OCI-LY1 (cell line): ENCODE measurements around the gene DAP.

Source experiments
- H2AFZ ChIP-seq: fragments of 200-600 bp; sonication (generic), shearing (Covaris generic); 2 replicates; pipeline ENCODE4 v1.6.0; 2014; ENCODE audit warnings: antibody characterized with exemption, mild to moderate bottlenecking, low read length
- H3F3A ChIP-seq: fragments of 200-600 bp; sonication (generic), shearing (Covaris generic); 2 replicates; pipeline ENCODE4 v1.6.0; 2014; ENCODE audit warnings: mild to moderate bottlenecking, antibody characterized with exemption, low read length, moderate library complexity; ENCODE audit not compliant: insufficient read depth
- H3K27ac ChIP-seq: fragments of 200-600 bp; sonication (generic); 2 replicates; pipeline ENCODE4 v1.5.1; 2014; ENCODE audit warnings: low read length, mixed run types, mild to moderate bottlenecking, low read depth; ENCODE audit not compliant: poor library complexity, severe bottlenecking
- H3K27me3 ChIP-seq: fragments of 200-600 bp; sonication (generic); 2 replicates; pipeline ENCODE4 v1.6.0; 2014; ENCODE audit warnings: antibody characterized with exemption, mild to moderate bottlenecking, low read length, moderate library complexity; ENCODE audit not compliant: insufficient read depth
- H3K36me3 ChIP-seq: fragments of 200-600 bp; sonication (generic); 2 replicates; pipeline ENCODE4 v1.6.1; 2014; ENCODE audit warnings: mild to moderate bottlenecking, antibody characterized with exemption, low read length, moderate library complexity, mixed read lengths; ENCODE audit not compliant: insufficient read depth
- H3K4me1 ChIP-seq: fragments of 200-600 bp; sonication (generic); 2 replicates; pipeline ENCODE4 v1.5.1; 2014; ENCODE audit warnings: mild to moderate bottlenecking, low read length, moderate library complexity; ENCODE audit not compliant: insufficient read depth, severe bottlenecking
- H3K4me2 ChIP-seq: fragments of 200-600 bp; sonication (generic), shearing (Covaris generic); 2 replicates; pipeline ENCODE4 v1.6.1; 2014; ENCODE audit warnings: low read length
- H3K4me3 ChIP-seq: fragments of 200-600 bp; sonication (generic); 2 replicates; pipeline ENCODE4 v1.5.1; 2014; ENCODE audit warnings: low read length, low read depth, mild to moderate bottlenecking, mixed read lengths; ENCODE audit not compliant: poor library complexity, severe bottlenecking
- H3K79me2 ChIP-seq: fragments of 200-600 bp; shearing (Covaris generic); 2 replicates; pipeline ENCODE4 v1.6.1; 2016; ENCODE audit warnings: mixed run types, low read length, mixed read lengths; ENCODE audit not compliant: insufficient read depth
- H3K9ac ChIP-seq: fragments of 200-600 bp; sonication (generic), shearing (Covaris generic); 2 replicates; pipeline ENCODE4 v1.6.1; 2014; ENCODE audit warnings: mild to moderate bottlenecking, low read length, mixed read lengths
- H3K9me2 ChIP-seq: fragments of 200-600 bp; sonication (generic), shearing (Covaris generic); 2 replicates; pipeline ENCODE4 v1.6.1; 2014; ENCODE audit warnings: low read depth, mild to moderate bottlenecking, low read length, mixed read lengths
- H3K9me3 ChIP-seq: fragments of 200-600 bp; shearing (Covaris generic); 2 replicates; pipeline ENCODE4 v1.6.1; 2014; ENCODE audit warnings: low read length, mixed read lengths
- H4K20me1 ChIP-seq: fragments of 200-600 bp; sonication (generic), shearing (Covaris generic); 2 replicates; pipeline ENCODE4 v1.6.0; 2016; ENCODE audit warnings: mild to moderate bottlenecking, low read length; ENCODE audit not compliant: insufficient read depth
- EZH2 ChIP-seq: fragments of 200-600 bp; sonication (generic), shearing (Covaris generic); IDR thresholded peaks from 2 replicates; pipeline ENCODE4 v1.8.0; 2017; ENCODE audit warnings: borderline replicate concordance, mixed run types, mild to moderate bottlenecking, antibody characterized with exemption, low read length, moderate library complexity, mixed read lengths
- TF ChIP-seq, protein P1 (sequence below): fragments of 200-600 bp; sonication (generic), shearing (Covaris generic); IDR thresholded peaks from 2 replicates; pipeline ENCODE4 v1.5.1; 2017; ENCODE audit warnings: mild to moderate bottlenecking, antibody characterized with exemption, low read length, moderate library complexity, mixed read lengths

The DAP gene

DNA sequence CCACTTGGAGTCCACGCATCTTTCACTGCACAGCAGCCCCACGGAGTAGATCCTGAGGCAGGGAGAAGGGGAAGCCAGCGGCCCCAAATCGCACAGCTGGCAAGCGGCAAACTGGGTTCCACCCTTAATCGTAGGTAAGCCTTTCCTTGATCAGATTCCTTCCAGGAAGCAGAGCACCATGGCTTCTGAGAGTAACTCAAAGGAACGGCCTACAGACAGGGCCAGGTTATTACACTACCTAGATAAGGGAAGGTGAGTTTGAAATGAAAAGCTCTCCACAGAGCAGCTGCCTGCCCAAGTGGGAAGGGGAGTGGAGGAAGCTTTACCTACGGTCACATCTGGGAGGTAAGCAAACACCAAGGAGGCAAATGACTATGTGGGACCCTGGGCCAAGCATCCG, 7.9 kb downstream of the DAP start:
- no peak overlapping the region for H2AFZ ChIP-seq
- H3K36me3 ChIP-seq: peaks cover 62% of the 10 kb centered on the region
- peaks cover 25% of the 10 kb centered on the region for H3K4me1 ChIP-seq
- TF ChIP-seq EZH2: no peak
- TF ChIP-seq, protein P1, sequence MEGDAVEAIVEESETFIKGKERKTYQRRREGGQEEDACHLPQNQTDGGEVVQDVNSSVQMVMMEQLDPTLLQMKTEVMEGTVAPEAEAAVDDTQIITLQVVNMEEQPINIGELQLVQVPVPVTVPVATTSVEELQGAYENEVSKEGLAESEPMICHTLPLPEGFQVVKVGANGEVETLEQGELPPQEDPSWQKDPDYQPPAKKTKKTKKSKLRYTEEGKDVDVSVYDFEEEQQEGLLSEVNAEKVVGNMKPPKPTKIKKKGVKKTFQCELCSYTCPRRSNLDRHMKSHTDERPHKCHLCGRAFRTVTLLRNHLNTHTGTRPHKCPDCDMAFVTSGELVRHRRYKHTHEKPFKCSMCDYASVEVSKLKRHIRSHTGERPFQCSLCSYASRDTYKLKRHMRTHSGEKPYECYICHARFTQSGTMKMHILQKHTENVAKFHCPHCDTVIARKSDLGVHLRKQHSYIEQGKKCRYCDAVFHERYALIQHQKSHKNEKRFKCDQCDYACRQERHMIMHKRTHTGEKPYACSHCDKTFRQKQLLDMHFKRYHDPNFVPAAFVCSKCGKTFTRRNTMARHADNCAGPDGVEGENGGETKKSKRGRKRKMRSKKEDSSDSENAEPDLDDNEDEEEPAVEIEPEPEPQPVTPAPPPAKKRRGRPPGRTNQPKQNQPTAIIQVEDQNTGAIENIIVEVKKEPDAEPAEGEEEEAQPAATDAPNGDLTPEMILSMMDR: no peak
- no peaks in the 10 kb centered on the region for H4K20me1 ChIP-seq
- no peak overlapping the region for H3K4me3 ChIP-seq
- no peak overlapping the region for H3K27ac ChIP-seq
- no peak overlapping the region for H3K4me2 ChIP-seq
- no peaks in the 10 kb centered on the region for H3F3A ChIP-seq
- H3K9me3 ChIP-seq: no peaks in the 10 kb centered on the region
- H3K79me2 ChIP-seq: peaks cover 29% of the 10 kb centered on the region
- H3K27me3 ChIP-seq: no peaks in the 10 kb centered on the region
- H3K9me2 ChIP-seq: no peaks in the 10 kb centered on the region
- no peak overlapping the region for H3K9ac ChIP-seq

DNA sequence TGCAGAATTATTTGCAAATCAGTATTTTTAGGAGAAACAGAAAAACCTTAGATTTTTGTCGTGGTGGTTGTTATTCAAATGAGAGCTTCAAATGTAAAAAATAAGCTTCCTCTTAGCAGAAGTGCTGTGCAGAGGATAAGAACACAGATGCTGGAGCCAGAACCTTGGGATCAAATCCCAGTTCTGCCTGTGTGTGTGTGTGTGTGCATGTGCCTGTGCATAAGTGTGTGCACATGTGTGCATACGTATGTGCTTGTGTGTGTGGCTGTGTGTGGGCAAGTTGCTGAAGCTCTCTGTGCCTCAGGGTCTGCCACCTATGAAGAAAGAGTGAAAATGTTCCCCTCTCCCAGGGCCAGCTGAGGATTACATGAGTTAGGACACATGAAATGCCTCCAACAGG, 8.6 kb downstream of the DAP start:
- no peak overlapping the region for H3K27ac ChIP-seq
- no peak overlapping the region for H3K4me2 ChIP-seq
- no peaks in the 10 kb centered on the region for H3F3A ChIP-seq
- H2AFZ ChIP-seq: no peak overlapping the region
- H3K79me2 ChIP-seq: peaks cover 29% of the 10 kb centered on the region
- TF ChIP-seq EZH2: no peak
- TF ChIP-seq, protein P1: no peak
- H3K9me3 ChIP-seq: no peaks in the 10 kb centered on the region
- H3K9me2 ChIP-seq: no peaks in the 10 kb centered on the region
- no peaks in the 10 kb centered on the region for H3K27me3 ChIP-seq
- peaks cover 18% of the 10 kb centered on the region for H3K4me1 ChIP-seq
- no peak overlapping the region; the same call in 1 of the 2 replicates for H3K9ac ChIP-seq
- no peaks in the 10 kb centered on the region for H4K20me1 ChIP-seq
- no peak overlapping the region for H3K4me3 ChIP-seq
- H3K36me3 ChIP-seq: peaks cover 68% of the 10 kb centered on the region

DNA sequence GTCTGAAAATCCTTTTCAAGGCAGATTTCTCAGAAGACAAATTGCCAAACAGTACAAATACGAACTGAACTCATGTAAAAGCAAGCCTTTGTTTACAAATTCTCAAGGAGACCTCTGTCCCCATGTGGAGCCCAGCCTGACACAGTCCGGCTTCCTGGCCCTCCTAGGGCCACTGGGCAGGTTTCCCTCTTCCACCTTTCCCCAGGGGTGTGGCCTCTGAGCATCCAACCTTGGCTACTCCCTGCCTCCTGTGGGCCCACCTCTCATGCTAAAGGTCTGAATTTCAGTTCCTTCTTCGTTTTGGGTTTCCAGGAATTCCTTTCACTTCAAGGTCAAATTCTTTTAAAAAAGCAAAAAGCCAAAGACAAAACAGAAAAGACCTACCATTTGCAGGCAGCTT, 10.1 kb downstream of the DAP start:
- Histone ChIP-seq H2AFZ (no peak overlapping the region), H3K4me1 (peaks cover 12% of the 10 kb centered on the region), H3K4me2 (no peak overlapping the region), H3K79me2 (peaks cover 20% of the 10 kb centered on the region; the same call in 1 of the 2 replicates), H3K27me3 (no peaks in the 10 kb centered on the region), H3K36me3 (peaks cover 76% of the 10 kb centered on the region), H3K9me3 (no peaks in the 10 kb centered on the region), H3F3A (no peaks in the 10 kb centered on the region), H3K27ac (no peak overlapping the region), H4K20me1 (no peaks in the 10 kb centered on the region), H3K9me2 (no peaks in the 10 kb centered on the region), H3K4me3 (no peak overlapping the region), H3K9ac (no peak overlapping the region)
- TF ChIP-seq, protein P1: no peak
- TF ChIP-seq EZH2: no peak
